Loucy (cell line): ENCODE data around the gene PEAK3.

Experiments
- H2AFZ ChIP-seq: fragments of 200-600 bp; sonication (generic); 2 replicates; pipeline ENCODE4 v1.6.0; 2016; ENCODE audit warnings: antibody characterized with exemption, mild to moderate bottlenecking, low read length, moderate library complexity
- H3F3A ChIP-seq: fragments of 200-600 bp; 2 replicates; pipeline ENCODE4 v1.6.0; 2016; ENCODE audit warnings: antibody characterized with exemption, low read depth, mild to moderate bottlenecking
- H3K27me3 ChIP-seq: fragments of 200-600 bp; sonication (generic); 2 replicates; pipeline ENCODE4 v1.6.1; 2014; ENCODE audit warnings: low read length, mild to moderate bottlenecking; ENCODE audit not compliant: insufficient read depth, poor library complexity, severe bottlenecking
- H3K36me3 ChIP-seq: fragments of 200-600 bp; sonication (generic); 2 replicates; pipeline ENCODE4 v1.6.1; 2016; ENCODE audit warnings: low read length; ENCODE audit not compliant: insufficient read depth
- H3K4me1 ChIP-seq: fragments of 200-600 bp; sonication (generic); 2 replicates; pipeline ENCODE4 v1.5.1; 2014; ENCODE audit warnings: low read length, mild to moderate bottlenecking; ENCODE audit not compliant: insufficient read depth, poor library complexity, severe bottlenecking
- H3K4me2 ChIP-seq: fragments of 200-600 bp; sonication (generic); 2 replicates; pipeline ENCODE4 v1.6.0; 2014; ENCODE audit warnings: antibody characterized with exemption, low read length, low read depth, mild to moderate bottlenecking; ENCODE audit not compliant: poor library complexity, severe bottlenecking
- H3K4me3 ChIP-seq: fragments of 200-600 bp; sonication (generic); 2 replicates; pipeline ENCODE4 v1.5.1; 2014; ENCODE audit warnings: low read length, mild to moderate bottlenecking, mixed read lengths; ENCODE audit not compliant: poor library complexity, severe bottlenecking
- H3K79me2 ChIP-seq: fragments of 200-600 bp; sonication (generic); 2 replicates; pipeline ENCODE4 v1.6.1; 2014; ENCODE audit warnings: low read length; ENCODE audit not compliant: insufficient read depth
- H3K9ac ChIP-seq: fragments of 200-600 bp; sonication (generic); 2 replicates; pipeline ENCODE4 v1.6.0; 2014; ENCODE audit warnings: mild to moderate bottlenecking, low read depth, low read length, moderate library complexity; ENCODE audit not compliant: poor library complexity, severe bottlenecking
- H3K9me2 ChIP-seq: fragments of 200-600 bp; sonication (generic); replicated peaks from 2 replicates; pipeline ENCODE4 v1.6.1; 2016; ENCODE audit warnings: low read depth, low read length, mixed read lengths
- H3K9me3 ChIP-seq: fragments of 200-600 bp; sonication (generic); 2 replicates; pipeline ENCODE4 v1.6.1; 2014; ENCODE audit warnings: mild to moderate bottlenecking, antibody characterized with exemption, low read length, low read depth; ENCODE audit not compliant: insufficient read depth
- H4K20me1 ChIP-seq: fragments of 200-600 bp; sonication (generic); 2 replicates; pipeline ENCODE4 v1.6.0; 2014; ENCODE audit warnings: antibody characterized with exemption, low read length, mild to moderate bottlenecking; ENCODE audit not compliant: insufficient read depth, poor library complexity, severe bottlenecking
- EZH2phosphoT487 ChIP-seq: fragments of 200-600 bp; IDR thresholded peaks from 2 replicates; pipeline ENCODE4 v1.6.1; 2018; ENCODE audit warnings: antibody characterized with exemption, mild to moderate bottlenecking, moderate library complexity, borderline replicate concordance
- TF ChIP-seq, protein P1 (sequence below): fragments of 200-600 bp; sonication (generic); conservative IDR thresholded peaks from 2 replicates; pipeline ENCODE4 v1.5.1; 2014; ENCODE audit warnings: mild to moderate bottlenecking, antibody characterized with exemption, low read length

The PEAK3 gene

DNA sequence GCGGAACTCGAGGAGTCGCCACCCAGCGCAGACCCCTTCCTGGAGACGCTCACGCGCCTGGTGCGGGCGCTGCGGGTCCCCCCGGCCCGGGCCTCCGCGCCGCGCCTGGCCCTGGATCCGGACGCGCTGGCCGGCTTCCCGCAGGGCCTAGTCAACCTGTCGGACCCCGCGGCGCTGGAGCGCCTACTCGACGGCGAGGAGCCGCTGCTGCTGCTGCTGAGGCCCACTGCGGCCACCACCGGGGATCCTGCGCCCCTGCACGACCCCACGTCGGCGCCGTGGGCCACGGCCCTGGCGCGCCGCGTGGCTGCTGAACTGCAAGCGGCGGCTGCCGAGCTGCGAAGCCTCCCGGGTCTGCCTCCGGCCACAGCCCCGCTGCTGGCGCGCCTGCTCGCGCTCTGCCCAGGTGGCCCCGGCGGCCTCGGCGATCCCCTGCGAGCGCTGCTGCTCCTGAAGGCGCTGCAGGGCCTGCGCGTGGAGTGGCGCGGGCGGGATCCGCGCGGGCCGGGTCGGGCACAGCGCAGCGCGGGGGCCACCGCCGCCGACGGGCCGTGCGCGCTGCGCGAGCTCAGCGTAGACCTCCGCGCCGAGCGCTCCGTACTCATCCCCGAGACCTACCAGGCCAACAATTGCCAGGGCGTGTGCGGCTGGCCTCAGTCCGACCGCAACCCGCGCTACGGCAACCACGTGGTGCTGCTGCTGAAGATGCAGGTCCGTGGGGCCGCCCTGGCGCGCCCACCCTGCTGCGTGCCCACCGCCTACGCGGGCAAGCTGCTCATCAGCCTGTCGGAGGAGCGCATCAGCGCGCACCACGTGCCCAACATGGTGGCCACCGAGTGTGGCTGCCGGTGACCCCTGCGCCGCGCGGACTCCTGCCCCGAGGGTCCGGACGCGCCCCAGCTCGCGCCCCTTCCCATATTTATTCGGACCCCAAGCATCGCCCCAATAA, 30.6 kb downstream of the PEAK3 start:
- Histone ChIP-seq H3K4me2 (no peak overlapping the region), H3K4me1 (no peaks in the 10 kb centered on the region), H3K79me2 (no peaks in the 10 kb centered on the region), H3K4me3 (no peak overlapping the region), H3K9ac (no peak overlapping the region), H4K20me1 (peaks cover 7% of the 10 kb centered on the region), H3K9me3 (no peaks in the 10 kb centered on the region), H2AFZ (no peak overlapping the region), H3K27me3 (no peaks in the 10 kb centered on the region), H3K9me2 (no peaks in the 10 kb centered on the region), H3K36me3 (peaks cover 37% of the 10 kb centered on the region; the same call in 1 of the 2 replicates), H3F3A (no peaks in the 10 kb centered on the region)
- no peak for TF ChIP-seq EZH2phosphoT487

DNA sequence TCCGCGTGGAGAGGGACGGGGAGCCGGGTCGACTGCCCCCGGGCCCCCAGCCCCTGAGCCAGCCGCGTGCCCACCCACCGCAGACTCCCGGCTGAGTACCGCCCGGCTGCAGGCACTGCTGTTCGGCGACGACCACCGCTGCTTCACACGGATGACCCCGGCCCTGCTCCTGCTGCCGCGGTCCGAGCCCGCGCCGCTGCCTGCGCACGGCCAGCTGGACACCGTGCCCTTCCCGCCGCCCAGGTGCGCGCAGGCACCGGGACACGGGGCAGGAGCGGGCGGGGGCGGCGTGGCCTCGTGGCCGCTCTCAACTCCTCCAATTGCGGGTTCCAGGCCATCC, 31.2 kb downstream of the PEAK3 start:
- H3K9me3 ChIP-seq: no peaks in the 10 kb centered on the region
- no peaks in the 10 kb centered on the region for H3K79me2 ChIP-seq
- no peak overlapping the region for H2AFZ ChIP-seq
- H3K9ac ChIP-seq: no peak overlapping the region
- TF ChIP-seq, protein P1, sequence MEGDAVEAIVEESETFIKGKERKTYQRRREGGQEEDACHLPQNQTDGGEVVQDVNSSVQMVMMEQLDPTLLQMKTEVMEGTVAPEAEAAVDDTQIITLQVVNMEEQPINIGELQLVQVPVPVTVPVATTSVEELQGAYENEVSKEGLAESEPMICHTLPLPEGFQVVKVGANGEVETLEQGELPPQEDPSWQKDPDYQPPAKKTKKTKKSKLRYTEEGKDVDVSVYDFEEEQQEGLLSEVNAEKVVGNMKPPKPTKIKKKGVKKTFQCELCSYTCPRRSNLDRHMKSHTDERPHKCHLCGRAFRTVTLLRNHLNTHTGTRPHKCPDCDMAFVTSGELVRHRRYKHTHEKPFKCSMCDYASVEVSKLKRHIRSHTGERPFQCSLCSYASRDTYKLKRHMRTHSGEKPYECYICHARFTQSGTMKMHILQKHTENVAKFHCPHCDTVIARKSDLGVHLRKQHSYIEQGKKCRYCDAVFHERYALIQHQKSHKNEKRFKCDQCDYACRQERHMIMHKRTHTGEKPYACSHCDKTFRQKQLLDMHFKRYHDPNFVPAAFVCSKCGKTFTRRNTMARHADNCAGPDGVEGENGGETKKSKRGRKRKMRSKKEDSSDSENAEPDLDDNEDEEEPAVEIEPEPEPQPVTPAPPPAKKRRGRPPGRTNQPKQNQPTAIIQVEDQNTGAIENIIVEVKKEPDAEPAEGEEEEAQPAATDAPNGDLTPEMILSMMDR: no peak
- TF ChIP-seq EZH2phosphoT487: no peak
- no peaks in the 10 kb centered on the region for H3K27me3 ChIP-seq
- no peak overlapping the region for H3K4me2 ChIP-seq
- no peaks in the 10 kb centered on the region for H3K9me2 ChIP-seq
- no peaks in the 10 kb centered on the region for H3K4me1 ChIP-seq
- H4K20me1 ChIP-seq: peaks cover 11% of the 10 kb centered on the region
- H3K36me3 ChIP-seq: peaks cover 43% of the 10 kb centered on the region; the same call in 1 of the 2 replicates
- no peak overlapping the region for H3K4me3 ChIP-seq
- H3F3A ChIP-seq: no peaks in the 10 kb centered on the region

DNA sequence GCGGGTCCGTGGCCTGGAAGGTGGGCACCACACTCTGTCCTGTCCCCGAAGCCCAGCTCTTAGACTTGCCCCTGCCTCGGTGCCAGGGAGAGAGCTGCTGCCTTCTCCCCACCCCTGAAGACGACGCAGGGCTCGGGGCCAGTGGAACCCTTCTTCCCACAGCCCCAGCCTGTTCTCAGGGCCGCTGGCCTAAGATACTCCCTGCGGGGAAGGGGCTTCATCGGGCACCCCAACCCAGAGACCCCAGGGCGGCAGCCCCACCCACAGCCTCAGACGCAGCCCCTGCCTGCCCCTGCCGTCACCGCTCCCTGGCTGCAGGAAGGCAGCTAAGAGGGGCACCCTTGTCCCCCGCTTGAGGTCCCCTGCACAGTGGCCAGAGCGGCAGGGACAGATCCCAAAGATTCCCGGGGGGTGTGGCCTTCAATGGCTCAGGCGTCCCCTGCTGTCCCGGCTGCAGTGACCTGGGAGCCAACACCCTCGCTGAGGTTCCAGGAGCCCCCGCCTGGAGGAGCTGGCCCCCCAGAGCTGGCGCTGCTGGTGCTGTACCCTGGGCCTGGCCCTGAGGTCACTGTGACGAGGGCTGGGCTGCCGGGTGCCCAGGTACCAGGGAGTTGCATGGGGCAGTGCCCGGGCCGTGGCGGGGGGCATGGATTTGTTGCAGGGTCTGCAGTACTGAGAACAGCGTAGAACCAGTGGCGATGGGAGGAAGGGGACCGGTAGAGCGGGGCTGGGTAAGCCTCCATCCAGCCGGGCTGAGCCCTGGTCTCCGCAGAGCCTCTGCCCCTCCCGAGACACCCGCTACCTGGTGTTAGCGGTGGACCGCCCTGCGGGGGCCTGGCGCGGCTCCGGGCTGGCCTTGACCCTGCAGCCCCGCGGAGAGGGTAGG, 31.9 kb downstream of the PEAK3 start:
- H3K4me3 ChIP-seq: no peak overlapping the region
- H3K9ac ChIP-seq: no peak overlapping the region
- H4K20me1 ChIP-seq: peaks cover 13% of the 10 kb centered on the region
- H3K27me3 ChIP-seq: no peaks in the 10 kb centered on the region
- H3F3A ChIP-seq: no peaks in the 10 kb centered on the region
- no peak for TF ChIP-seq EZH2phosphoT487
- TF ChIP-seq, protein P1: no peak
- H3K4me1 ChIP-seq: no peaks in the 10 kb centered on the region
- H3K79me2 ChIP-seq: peaks cover 6% of the 10 kb centered on the region; the same call in 1 of the 2 replicates
- H2AFZ ChIP-seq: no peak overlapping the region
- H3K9me3 ChIP-seq: no peaks in the 10 kb centered on the region
- H3K9me2 ChIP-seq: no peaks in the 10 kb centered on the region
- no peak overlapping the region for H3K4me2 ChIP-seq
- peaks cover 49% of the 10 kb centered on the region; the same call in 1 of the 2 replicates for H3K36me3 ChIP-seq
